PC-9 (cell line): Measurements from ENCODE around the gene AGMAT. TPM values are rescaled to one million over a fixed set of nuclear protein-coding genes. Genes with fewer than 3 reads are reported as not detected.
A peak's percentile ranks its signal among the peaks of the same experiment; 100 is the strongest.

Source experiments
- BruUV-seq: library from RNA; stranded (reverse); fragments of 400-500 nt; replicated peaks from 2 replicates; lab custom pipeline; 2021; lab: Mats Ljungman, UMichigan
- CTCF ChIA-PET: fragments of 300-600 bp; sonication (Branson Sonifier 250); formaldehyde crosslinking; loops from one replicate; lab custom pipeline; 2022; ENCODE audit warnings: antibody characterized with exemption; lab: Charles Lee
- POLR2A ChIA-PET: fragments of 300-600 bp; sonication (Branson Sonifier 250); formaldehyde crosslinking; loops from one replicate; lab custom pipeline; 2022; ENCODE audit warnings: antibody characterized with exemption; ENCODE audit not compliant: unreplicated experiment; lab: Charles Lee
- DNase-seq, 2 experiments: peaks; one replicate each; pipeline versions ENCODE4 v3.0.0 to v3.0.0-alpha.2; 2015 to 2022; ENCODE audit warnings: mixed read lengths in 1 of 2
- H2AFZ ChIP-seq: fragments of 200-600 bp; sonication (generic); 2 replicates; pipeline ENCODE4 v1.8.1; 2017; ENCODE audit warnings: antibody characterized with exemption
- H3F3A ChIP-seq: fragments of 200-600 bp; sonication (generic); 2 replicates; pipeline ENCODE4 v1.8.1; 2017; ENCODE audit warnings: antibody characterized with exemption, mild to moderate bottlenecking, low read depth; ENCODE audit not compliant: insufficient read depth
- H3K27ac ChIP-seq: fragments of 200-600 bp; sonication (generic); 2 replicates; pipeline ENCODE4 v1.6.1; 2016; ENCODE audit warnings: mixed run types
- H3K27me3 ChIP-seq: fragments of 200-600 bp; sonication (generic); 2 replicates; pipeline ENCODE4 v1.6.1; 2016; ENCODE audit warnings: low read depth, mixed run types; ENCODE audit not compliant: insufficient read depth
- H3K36me3 ChIP-seq: fragments of 200-600 bp; sonication (generic); 2 replicates; pipeline ENCODE4 v1.6.1; 2016; ENCODE audit warnings: low read depth, mixed run types
- H3K4me1 ChIP-seq: fragments of 200-600 bp; sonication (generic); replicated peaks from 2 replicates; pipeline ENCODE4 v1.6.1; 2016; ENCODE audit warnings: mixed run types; ENCODE audit not compliant: insufficient read depth
- H3K4me2 ChIP-seq: fragments of 200-600 bp; sonication (generic); 2 replicates; pipeline ENCODE4 v1.6.1; 2017; ENCODE audit warnings: mixed run types
- H3K4me3 ChIP-seq: fragments of 200-600 bp; sonication (generic); 2 replicates; pipeline ENCODE4 v1.6.1; 2016; ENCODE audit warnings: mixed run types
- H3K79me2 ChIP-seq: fragments of 200-600 bp; sonication (generic); 2 replicates; pipeline ENCODE4 v1.6.1; 2017; ENCODE audit warnings: low read depth, mixed run types
- H3K9me2 ChIP-seq: fragments of 200-600 bp; sonication (generic); 2 replicates; pipeline ENCODE4 v1.8.1; 2017; ENCODE audit warnings: mild to moderate bottlenecking; ENCODE audit not compliant: insufficient read depth
- H3K9me3 ChIP-seq: fragments of 200-600 bp; sonication (generic); 2 replicates; pipeline ENCODE4 v1.8.1; 2016; ENCODE audit warnings: low read depth; ENCODE audit not compliant: insufficient read depth
- H4K20me1 ChIP-seq: fragments of 200-600 bp; sonication (generic); 2 replicates; pipeline ENCODE4 v1.8.1; 2017; ENCODE audit not compliant: insufficient read depth
- CTCF ChIP-seq: fragments of 200-600 bp; sonication (generic); conservative IDR thresholded peaks from 2 replicates; pipeline ENCODE4 v1.6.1; 2017; ENCODE audit warnings: mixed run types, antibody characterized with exemption, mild to moderate bottlenecking, moderate library complexity
- EZH2 ChIP-seq: fragments of 200-600 bp; sonication (generic); IDR thresholded peaks from 2 replicates; pipeline ENCODE4 v1.8.0; 2017; ENCODE audit warnings: antibody characterized with exemption, low read depth
- intact Hi-C: fragments of 100-400 bp; cut with micrococcal nuclease; formaldehyde crosslinking; loops from one replicate; pipeline ENCODE4 v1.10.0; 2022; ENCODE audit not compliant: unreplicated experiment
- total RNA-seq: library from RNA; stranded (reverse); gene quantifications from 2 replicates; pipeline ENCODE4 v1.2.3, GENCODE V29; 2021

Gene AGMAT
- total RNA-seq, 1 experiment from 2014 or later, result 2.9 TPM

- Histone ChIP-seq H3K79me2 (no peaks in the 10 kb centered on the region), H3K9me2 (no peaks in the 10 kb centered on the region), H3K27ac (peak overlapping the region; percentile 99), H3K4me2 (peak overlapping the region; percentile 79), H3F3A (peaks cover 39% of the 10 kb centered on the region), H3K27me3 (no peaks in the 10 kb centered on the region), H3K4me3 (peak overlapping the region; percentile 41; the same call in 1 of the 2 replicates), H3K4me1 (peaks cover 36% of the 10 kb centered on the region), H4K20me1 (no peaks in the 10 kb centered on the region), H3K9me3 (no peaks in the 10 kb centered on the region), H3K36me3 (no peaks in the 10 kb centered on the region), H2AFZ (peak overlapping the region; percentile 75; the same call in 1 of the 2 replicates)
- peak; percentile 44 to 89 for DNase-seq
- intact Hi-C loops, result loop anchor here (1.0 to 2.0 kb wide), 2 partner anchors 32 to 58 kb away; partner anchors contain the start of genes DDI2 and DNAJC16
- BruUV-seq, result no TSS peak
- TF ChIP-seq CTCF, result no peak
- TF ChIP-seq EZH2, result no peak
- ChIA-PET POLR2A (interaction anchor here (0.6 kb wide), 1 partner anchor 32 kb away, joined by 3 read pairs; the partner anchor contains the start of gene DNAJC16), CTCF (no interaction called here)
Observed at GRCh38 chr1:15559189-15559810, 25.6 kb downstream of the AGMAT start.

- Histone ChIP-seq H2AFZ (peak overlapping the region; percentile 63; the same call in 1 of the 2 replicates), H3K9me2 (no peaks in the 10 kb centered on the region), H3K79me2 (no peaks in the 10 kb centered on the region), H3K9me3 (no peaks in the 10 kb centered on the region), H3K4me1 (peaks cover 36% of the 10 kb centered on the region), H3K27me3 (no peaks in the 10 kb centered on the region), H3K4me3 (peak overlapping the region; percentile 41; the same call in 1 of the 2 replicates), H3K4me2 (peak overlapping the region; percentile 79), H3K36me3 (no peaks in the 10 kb centered on the region), H3K27ac (peak overlapping the region; percentile 99), H3F3A (peaks cover 39% of the 10 kb centered on the region), H4K20me1 (no peaks in the 10 kb centered on the region)
- intact Hi-C loops, result loop anchor here (2.0 kb wide), 1 partner anchor 32 kb away; the partner anchor contains the start of gene DNAJC16
- TF ChIP-seq CTCF (no peak), EZH2 (no peak)
- POLR2A ChIA-PET, result no interaction called here
- BruUV-seq, result no TSS peak
- peak in 1 of 2 experiments; percentile 69 for DNase-seq
- CTCF ChIA-PET, result no interaction called here
Observed at GRCh38 chr1:15558516-15558915, 26.3 kb downstream of the AGMAT start.

- Histone ChIP-seq H3K4me2 (no peak overlapping the region), H3K79me2 (no peaks in the 10 kb centered on the region), H2AFZ (no peak overlapping the region), H3F3A (peaks cover 39% of the 10 kb centered on the region), H3K4me1 (peaks cover 36% of the 10 kb centered on the region), H3K9me3 (no peaks in the 10 kb centered on the region), H3K4me3 (no peak overlapping the region), H3K27ac (peak overlapping the region; percentile 99), H4K20me1 (no peaks in the 10 kb centered on the region), H3K9me2 (no peaks in the 10 kb centered on the region), H3K36me3 (no peaks in the 10 kb centered on the region), H3K27me3 (no peaks in the 10 kb centered on the region)
- ChIA-PET CTCF (no interaction called here), POLR2A (interaction anchor here (0.6 kb wide), 1 partner anchor 30 kb away, joined by 6 read pairs; no protein-coding TSS in a partner anchor)
- no peak for DNase-seq
- BruUV-seq, result no TSS peak
- intact Hi-C loops, result no loop called here
- TF ChIP-seq EZH2 (no peak), CTCF (no peak)
Observed at GRCh38 chr1:15557594-15557993, 27.3 kb downstream of the AGMAT start.
